ENCODE results near the gene CETN2. TPM values are rescaled to one million over a fixed set of nuclear protein-coding genes. Genes with fewer than 3 reads are reported as not detected.

CETN2 gene
- total RNA-seq, 1 donor from 2014 or later = 38.0 TPM

GRCh38 chrX:152876931-152877840, 46.6 kb upstream of the CETN2 start:
- Histone ChIP-seq H3K27me3 (ENCODE audit: insufficient read depth, low read length) (no peaks in the 10 kb centered on the region), H3K79me2 (ENCODE audit: insufficient read depth, low read length) (no peaks in the 10 kb centered on the region), H3K9ac (ENCODE audit: low read length) (no peak overlapping the region), H3K4me3 (ENCODE audit: insufficient read depth, low read depth, low read length) (no peak overlapping the region), H3K9me3 (ENCODE audit: insufficient read depth, low read depth, low read length) (no peaks in the 10 kb centered on the region), H3K4me2 (ENCODE audit: low read length) (no peak overlapping the region), H3K36me3 (ENCODE audit: insufficient read depth, low read length) (no peaks in the 10 kb centered on the region), H4K20me1 (ENCODE audit: insufficient read depth, low read length) (no peaks in the 10 kb centered on the region), H3K4me1 (ENCODE audit: insufficient read depth, low read length) (no peaks in the 10 kb centered on the region), H3K27ac (ENCODE audit: low read depth, low read length) (no peak overlapping the region), H2AFZ (ENCODE audit: low read depth, low read length) (no peak overlapping the region)
- peak; percentile 13 for FAIRE-seq
- Mint-ChIP-seq H3K27me3 (ENCODE audit: low read depth, unreplicated experiment) (no peaks in the 10 kb centered on the region), H3K9me3 (ENCODE audit: unreplicated experiment) (no peaks in the 10 kb centered on the region), H3K36me3 (ENCODE audit: low read depth, unreplicated experiment) (no peaks in the 10 kb centered on the region), H3K4me3 (ENCODE audit: unreplicated experiment) (no peak overlapping the region), H3K4me1 (ENCODE audit: low read depth, unreplicated experiment) (no peaks in the 10 kb centered on the region), H3K27ac (ENCODE audit: unreplicated experiment) (no peak overlapping the region)
- DNase-seq (ENCODE audit: low read depth) = no peak
- TF ChIP-seq CTCF (IDR thresholded peaks at IDR 0.05; ENCODE audit: insufficient read depth, low read depth, low read length) (no peak), EZH2 (IDR thresholded peaks at IDR 0.05; ENCODE audit: insufficient read depth, low read length) (no peak)

- H3K4me2 ChIP-seq (ENCODE audit: low read length) = no peak overlapping the region
- H3K36me3 ChIP-seq (ENCODE audit: insufficient read depth, low read length) = peaks cover 6% of the 10 kb centered on the region
- Mint-ChIP-seq H3K36me3 (ENCODE audit: low read depth, unreplicated experiment) (peaks cover 1% of the 10 kb centered on the region), H3K4me3 (ENCODE audit: unreplicated experiment) (no peak overlapping the region), H3K9me3 (ENCODE audit: unreplicated experiment) (no peaks in the 10 kb centered on the region), H3K27ac (ENCODE audit: unreplicated experiment) (no peak overlapping the region), H3K4me1 (ENCODE audit: low read depth, unreplicated experiment) (no peaks in the 10 kb centered on the region), H3K27me3 (ENCODE audit: low read depth, unreplicated experiment) (no peaks in the 10 kb centered on the region)
- TF ChIP-seq EZH2 (IDR thresholded peaks at IDR 0.05; ENCODE audit: insufficient read depth, low read length) (no peak), CTCF (IDR thresholded peaks at IDR 0.05; ENCODE audit: insufficient read depth, low read depth, low read length) (no peak)
- no peaks in the 10 kb centered on the region for H3K4me1 ChIP-seq (ENCODE audit: insufficient read depth, low read length)
- no peaks in the 10 kb centered on the region for H4K20me1 ChIP-seq (ENCODE audit: insufficient read depth, low read length)
- no peak overlapping the region for H3K9ac ChIP-seq (ENCODE audit: low read length)
- no peaks in the 10 kb centered on the region for H3K79me2 ChIP-seq (ENCODE audit: insufficient read depth, low read length)
- no peak for FAIRE-seq
- no peak overlapping the region for H3K27ac ChIP-seq (ENCODE audit: low read depth, low read length)
- no peaks in the 10 kb centered on the region for H3K9me3 ChIP-seq (ENCODE audit: insufficient read depth, low read depth, low read length)
- H2AFZ ChIP-seq (ENCODE audit: low read depth, low read length) = no peak overlapping the region
- no peak for DNase-seq (ENCODE audit: low read depth)
- H3K27me3 ChIP-seq (ENCODE audit: insufficient read depth, low read length) = no peaks in the 10 kb centered on the region
- H3K4me3 ChIP-seq (ENCODE audit: insufficient read depth, low read depth, low read length) = no peak overlapping the region
These were observed 42.8 kb upstream of the CETN2 start for GRCh38 chrX:152873361-152873760.

GRCh38 chrX:152872522-152872921, 42.0 kb upstream of the CETN2 start:
- H3K27me3 ChIP-seq (ENCODE audit: insufficient read depth, low read length) = no peaks in the 10 kb centered on the region
- no peak overlapping the region for H2AFZ ChIP-seq (ENCODE audit: low read depth, low read length)
- no peak for FAIRE-seq
- H3K9me3 ChIP-seq (ENCODE audit: insufficient read depth, low read depth, low read length) = no peaks in the 10 kb centered on the region
- H3K4me2 ChIP-seq (ENCODE audit: low read length) = no peak overlapping the region
- no peak for DNase-seq (ENCODE audit: low read depth)
- H3K36me3 ChIP-seq (ENCODE audit: insufficient read depth, low read length) = peaks cover 7% of the 10 kb centered on the region
- H3K9ac ChIP-seq (ENCODE audit: low read length) = no peak overlapping the region
- H4K20me1 ChIP-seq (ENCODE audit: insufficient read depth, low read length) = no peaks in the 10 kb centered on the region
- no peak overlapping the region for H3K27ac Mint-ChIP-seq (ENCODE audit: unreplicated experiment)
- no peak overlapping the region for H3K27ac ChIP-seq (ENCODE audit: low read depth, low read length)
- no peaks in the 10 kb centered on the region for H3K4me1 Mint-ChIP-seq (ENCODE audit: low read depth, unreplicated experiment)
- no peak overlapping the region for H3K4me3 ChIP-seq (ENCODE audit: insufficient read depth, low read depth, low read length)
- H3K36me3 Mint-ChIP-seq (ENCODE audit: low read depth, unreplicated experiment) = peaks cover 1% of the 10 kb centered on the region
- no peaks in the 10 kb centered on the region for H3K4me1 ChIP-seq (ENCODE audit: insufficient read depth, low read length)
- TF ChIP-seq CTCF (IDR thresholded peaks at IDR 0.05; ENCODE audit: insufficient read depth, low read depth, low read length) (no peak), EZH2 (IDR thresholded peaks at IDR 0.05; ENCODE audit: insufficient read depth, low read length) (no peak)
- H3K79me2 ChIP-seq (ENCODE audit: insufficient read depth, low read length) = no peaks in the 10 kb centered on the region
- H3K9me3 Mint-ChIP-seq (ENCODE audit: unreplicated experiment) = no peaks in the 10 kb centered on the region
- no peaks in the 10 kb centered on the region for H3K27me3 Mint-ChIP-seq (ENCODE audit: low read depth, unreplicated experiment)
- no peak overlapping the region for H3K4me3 Mint-ChIP-seq (ENCODE audit: unreplicated experiment)

Measured in astrocyte (in vitro differentiated cells and primary cell).